Measurements from ENCODE around the gene POC1B.

DNA sequence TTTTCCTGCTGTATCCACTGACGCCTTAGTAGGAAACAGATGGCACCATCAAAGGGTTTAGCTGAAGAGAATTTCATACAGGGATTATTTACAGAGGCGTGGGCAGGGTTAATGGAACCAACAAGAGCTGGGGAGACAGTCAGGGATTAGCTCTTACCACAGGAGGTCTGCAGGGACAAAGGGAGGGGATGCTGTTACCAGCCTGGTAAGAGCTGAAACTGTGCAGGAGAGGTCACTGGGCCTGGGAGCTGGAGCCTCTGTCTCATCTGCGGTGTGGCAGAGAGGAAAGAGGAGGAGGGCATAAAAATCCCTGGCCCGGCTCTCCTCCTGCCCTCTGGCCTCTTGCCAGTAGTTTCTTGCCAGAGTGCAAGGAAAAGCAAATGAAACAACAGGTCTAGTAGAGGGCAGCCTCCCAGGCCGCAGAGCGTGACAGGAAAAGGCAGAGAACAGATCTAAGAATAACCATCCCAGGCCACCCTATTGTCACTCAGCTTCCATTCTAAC is 18.9 kb upstream of the POC1B start:
- TF ChIP-seq, protein P1, sequence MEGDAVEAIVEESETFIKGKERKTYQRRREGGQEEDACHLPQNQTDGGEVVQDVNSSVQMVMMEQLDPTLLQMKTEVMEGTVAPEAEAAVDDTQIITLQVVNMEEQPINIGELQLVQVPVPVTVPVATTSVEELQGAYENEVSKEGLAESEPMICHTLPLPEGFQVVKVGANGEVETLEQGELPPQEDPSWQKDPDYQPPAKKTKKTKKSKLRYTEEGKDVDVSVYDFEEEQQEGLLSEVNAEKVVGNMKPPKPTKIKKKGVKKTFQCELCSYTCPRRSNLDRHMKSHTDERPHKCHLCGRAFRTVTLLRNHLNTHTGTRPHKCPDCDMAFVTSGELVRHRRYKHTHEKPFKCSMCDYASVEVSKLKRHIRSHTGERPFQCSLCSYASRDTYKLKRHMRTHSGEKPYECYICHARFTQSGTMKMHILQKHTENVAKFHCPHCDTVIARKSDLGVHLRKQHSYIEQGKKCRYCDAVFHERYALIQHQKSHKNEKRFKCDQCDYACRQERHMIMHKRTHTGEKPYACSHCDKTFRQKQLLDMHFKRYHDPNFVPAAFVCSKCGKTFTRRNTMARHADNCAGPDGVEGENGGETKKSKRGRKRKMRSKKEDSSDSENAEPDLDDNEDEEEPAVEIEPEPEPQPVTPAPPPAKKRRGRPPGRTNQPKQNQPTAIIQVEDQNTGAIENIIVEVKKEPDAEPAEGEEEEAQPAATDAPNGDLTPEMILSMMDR (IDR thresholded peaks at IDR 0.05), result no peak
- TF ChIP-seq POLR2A (IDR thresholded peaks at IDR 0.05), result no peak

All from body of pancreas (tissue), 4 donors.